Activated naive CD4-positive, alpha-beta T cell treated with anti-CD3 and anti-CD28 coated beads, Interleukin-2, amount 50 U/mL, for 16 hours (primary cell): Measurements from ENCODE around the gene B3GNT8.
A peak's percentile ranks its signal among the peaks of the same experiment; 100 is the strongest.
"Not testable (repeated sequence)": the region's sequence is repeated elsewhere in the genome, so short reads cannot be mapped to it uniquely, and the experiment has no call there.

Experiments
- DNase-seq: peaks from one replicate; pipeline ENCODE4 v3.0.0-alpha.2; 2020

Gene B3GNT8, protein sequence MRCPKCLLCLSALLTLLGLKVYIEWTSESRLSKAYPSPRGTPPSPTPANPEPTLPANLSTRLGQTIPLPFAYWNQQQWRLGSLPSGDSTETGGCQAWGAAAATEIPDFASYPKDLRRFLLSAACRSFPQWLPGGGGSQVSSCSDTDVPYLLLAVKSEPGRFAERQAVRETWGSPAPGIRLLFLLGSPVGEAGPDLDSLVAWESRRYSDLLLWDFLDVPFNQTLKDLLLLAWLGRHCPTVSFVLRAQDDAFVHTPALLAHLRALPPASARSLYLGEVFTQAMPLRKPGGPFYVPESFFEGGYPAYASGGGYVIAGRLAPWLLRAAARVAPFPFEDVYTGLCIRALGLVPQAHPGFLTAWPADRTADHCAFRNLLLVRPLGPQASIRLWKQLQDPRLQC

DNA sequence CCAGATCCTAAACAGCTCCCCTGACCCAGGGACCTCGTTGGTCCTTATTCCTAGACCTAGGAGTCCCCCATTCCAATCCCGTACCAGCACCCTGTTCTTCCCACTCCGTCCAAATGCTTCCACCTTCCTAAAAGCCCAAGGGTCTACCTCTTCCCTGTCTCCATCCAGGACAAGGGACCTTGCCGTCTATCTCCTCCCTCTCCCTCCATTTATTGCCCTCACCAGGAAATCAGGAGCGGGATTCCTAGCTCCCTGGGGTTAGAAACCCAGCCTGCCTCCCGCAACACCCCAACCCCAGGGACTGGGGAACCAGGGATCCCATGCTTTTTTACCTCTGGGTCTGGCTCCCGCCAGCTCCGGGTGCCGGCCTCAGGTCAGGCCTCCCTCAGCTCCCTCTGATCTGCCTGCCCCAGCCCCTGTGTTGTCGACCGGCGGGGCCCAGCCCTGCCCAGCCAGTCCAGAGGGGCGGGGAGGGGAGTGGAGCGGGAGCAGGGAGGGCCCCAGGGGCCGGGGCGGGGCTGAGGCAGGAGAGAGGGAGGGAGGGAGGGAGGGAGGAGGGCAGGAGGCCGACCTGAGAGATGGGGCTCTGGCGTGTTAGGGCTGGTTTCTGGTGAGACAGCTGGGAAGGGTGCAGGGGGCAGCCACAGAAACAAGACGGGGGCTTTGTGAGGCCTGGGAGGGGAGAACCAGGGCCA is at the start of gene B3GNT8:
B3GNT8 (minus strand) TSS at position 423 of the 695 bp plus-strand sequence. CDS start 596 bp downstream, outside the sequence.
- DNase-seq: peak; percentile 44

DNA sequence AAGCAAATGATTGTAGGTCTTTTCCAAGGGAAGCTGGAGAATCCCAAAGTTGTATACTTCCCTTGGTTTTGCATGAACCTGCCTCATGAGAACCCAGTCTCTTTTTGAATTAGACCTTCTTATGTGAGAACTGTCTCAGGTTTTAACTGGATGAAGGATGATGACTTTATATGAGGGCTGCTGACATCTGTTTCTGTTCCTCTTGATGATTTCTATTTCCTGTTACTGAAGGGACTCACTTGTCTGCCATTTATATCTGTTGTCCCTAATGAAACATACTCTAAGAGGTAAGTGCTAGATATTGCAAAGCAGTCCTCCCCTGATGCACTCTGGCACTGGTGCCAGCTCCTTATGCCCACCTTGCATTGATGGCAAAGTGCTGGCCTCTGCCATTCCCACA is 49.4 kb upstream of the B3GNT8 start:
- DNase-seq: no peak

DNA sequence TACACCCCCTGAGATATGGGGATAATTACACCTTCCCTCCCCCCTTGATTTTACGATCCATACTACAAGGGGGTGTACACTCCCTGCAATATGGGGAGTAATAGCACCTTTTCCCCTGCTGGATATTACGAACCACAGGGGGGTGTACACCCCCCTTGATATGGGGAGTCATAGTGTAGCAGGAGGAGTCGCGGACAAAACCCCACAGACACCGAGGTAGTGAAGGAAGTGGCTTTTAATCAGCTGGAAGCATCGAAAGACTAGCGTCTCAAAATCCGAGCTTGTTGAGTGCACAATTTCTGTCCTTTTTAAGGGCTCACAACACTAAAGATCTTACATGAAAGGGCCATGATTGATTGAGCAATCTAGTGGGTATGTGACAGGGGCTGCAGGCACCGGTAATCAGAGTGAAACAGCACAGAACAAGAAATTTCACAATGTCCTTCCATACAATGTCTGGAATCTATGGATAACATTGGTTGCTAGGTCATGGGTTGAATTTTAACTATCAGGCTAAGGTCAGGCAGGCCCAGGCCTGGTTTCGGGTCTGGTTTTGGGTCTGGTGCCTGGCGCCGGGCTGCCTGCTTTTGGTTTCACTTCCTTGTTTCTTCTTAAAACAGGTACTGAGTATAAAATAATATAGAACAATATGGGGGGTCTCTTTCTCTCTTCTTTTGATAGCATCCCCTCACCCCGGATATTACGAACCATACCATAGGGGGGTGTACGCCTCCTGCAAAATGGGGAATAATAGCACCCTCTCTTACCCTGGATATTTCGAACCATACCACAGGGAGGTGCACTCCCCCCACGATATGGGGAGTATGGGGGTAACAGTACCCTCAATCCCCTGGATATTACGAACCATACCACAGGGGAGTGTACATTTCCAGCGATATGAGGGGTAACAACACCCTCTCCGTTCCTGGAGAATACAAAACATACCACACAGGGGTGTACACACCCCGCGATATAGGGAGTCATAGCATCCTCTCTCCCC is 36.4 kb upstream of the B3GNT8 start:
- not testable (repeated sequence) for DNase-seq

DNA sequence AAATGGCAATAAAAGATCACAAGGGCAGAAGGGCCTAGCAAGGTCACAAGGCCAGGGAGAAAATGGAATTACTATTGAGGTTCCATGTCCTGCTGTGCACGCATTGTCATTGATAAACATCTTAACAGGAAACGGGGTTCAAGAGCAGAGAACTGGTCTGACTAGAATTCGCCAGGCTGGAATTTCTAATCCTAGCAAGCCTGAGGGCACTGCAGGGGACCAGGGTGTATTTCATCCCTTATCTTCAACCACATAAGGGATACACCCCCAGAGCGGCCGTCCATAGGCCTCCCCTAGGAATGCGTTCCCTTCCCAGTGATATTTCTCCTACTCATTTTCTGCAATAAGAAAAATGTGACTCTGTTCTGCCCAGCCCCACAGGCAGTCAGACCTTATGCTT is 35.3 kb upstream of the B3GNT8 start:
- no peak for DNase-seq

DNA sequence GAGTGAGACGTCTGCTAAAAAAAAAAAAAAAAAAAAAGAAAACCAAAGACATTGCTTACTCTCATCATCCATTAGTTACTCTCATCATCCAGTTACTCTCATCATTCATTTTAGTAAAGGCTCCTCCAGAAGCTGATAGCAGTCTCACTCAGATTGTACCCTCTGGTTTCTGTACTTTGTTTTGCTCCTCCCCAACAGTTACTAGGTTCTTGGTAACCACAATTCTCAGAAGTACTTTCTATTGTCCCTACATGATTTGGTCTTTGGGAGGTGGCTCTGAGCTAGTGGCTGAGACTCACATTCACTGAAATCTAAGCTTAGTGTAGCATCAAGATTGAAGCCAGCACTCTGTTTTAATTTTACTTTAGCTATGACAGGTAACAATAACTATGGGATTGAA is 30.1 kb upstream of the B3GNT8 start:
- no peak for DNase-seq

DNA sequence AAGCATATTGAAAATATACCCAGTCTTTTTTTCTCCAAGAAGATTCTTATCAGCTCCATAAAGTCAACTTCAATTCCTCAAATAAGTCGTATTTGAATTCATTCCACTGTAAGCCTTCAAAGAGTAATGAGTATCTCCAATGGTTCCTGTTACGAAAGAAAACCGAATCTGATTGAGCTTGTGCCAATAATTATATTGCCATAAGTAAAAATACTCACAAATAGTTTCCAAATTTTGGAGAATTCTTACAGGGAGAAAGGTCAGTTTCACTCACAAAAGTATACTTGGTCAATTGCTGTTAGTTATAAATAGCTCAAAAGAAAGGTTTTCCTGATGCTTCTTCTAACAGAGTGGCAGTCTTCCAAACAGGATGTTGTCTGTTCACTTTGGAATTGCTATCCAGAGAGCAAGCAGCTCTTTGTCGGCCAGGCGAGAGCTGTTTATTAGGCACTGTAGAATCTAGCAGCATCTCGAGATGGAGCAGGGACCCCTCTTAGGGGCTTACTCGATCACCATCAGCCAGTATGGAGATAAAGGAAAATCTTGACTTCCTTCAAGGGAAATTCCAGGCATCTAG is 29.3 kb upstream of the B3GNT8 start:
- DNase-seq: no peak

DNA sequence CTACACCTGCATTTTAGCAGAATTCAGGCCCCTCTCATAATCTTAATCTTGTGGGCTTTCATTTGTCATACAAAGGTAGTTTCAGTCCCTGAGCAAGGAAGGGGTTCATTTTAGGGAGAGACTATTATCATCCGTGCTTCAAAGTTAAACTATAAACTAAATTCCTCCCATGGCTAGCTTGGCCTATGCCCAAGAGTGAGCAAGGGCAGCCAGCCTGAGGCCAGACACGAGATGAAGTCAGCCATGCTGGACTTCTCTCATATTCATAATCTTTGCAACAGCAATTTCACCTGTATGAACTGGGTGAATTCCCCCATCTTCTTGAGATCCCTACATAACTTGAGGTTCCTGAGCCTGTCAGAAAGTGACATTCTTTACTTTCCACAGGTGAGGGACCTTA is 28.8 kb upstream of the B3GNT8 start:
- no peak for DNase-seq

DNA sequence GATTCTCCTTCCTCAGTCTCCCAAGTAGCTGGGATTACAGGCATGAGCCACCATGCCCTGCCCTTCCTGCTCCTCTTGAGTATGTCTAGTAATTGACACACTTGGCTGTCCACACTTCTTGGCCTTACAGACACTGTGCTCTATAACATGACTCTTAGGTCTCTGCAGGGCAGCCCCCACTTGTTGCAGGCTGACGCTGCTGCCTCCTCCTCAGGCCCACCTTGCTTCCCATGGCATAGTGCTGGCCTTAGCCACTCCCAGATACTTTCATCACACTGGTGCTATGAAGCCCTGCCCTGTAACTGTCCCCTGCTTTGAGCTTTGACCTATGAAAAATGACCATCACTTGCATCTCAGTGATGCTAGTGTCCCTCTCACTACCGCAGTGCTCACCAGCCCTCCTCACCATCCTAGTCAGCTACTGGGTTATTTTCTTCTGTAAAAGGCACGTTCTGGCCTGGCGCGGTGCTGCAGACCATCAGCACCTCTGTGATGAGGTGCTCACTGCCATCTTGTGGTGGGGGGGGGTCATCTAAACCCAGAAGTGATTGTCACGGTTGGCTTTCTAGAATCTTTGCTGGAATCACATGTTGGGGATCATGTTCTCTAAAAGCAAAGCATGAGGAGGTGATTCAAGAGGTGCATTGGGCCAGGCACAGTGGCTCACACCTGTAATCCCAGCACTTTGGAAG is 25.6 kb upstream of the B3GNT8 start:
- DNase-seq: no peak

DNA sequence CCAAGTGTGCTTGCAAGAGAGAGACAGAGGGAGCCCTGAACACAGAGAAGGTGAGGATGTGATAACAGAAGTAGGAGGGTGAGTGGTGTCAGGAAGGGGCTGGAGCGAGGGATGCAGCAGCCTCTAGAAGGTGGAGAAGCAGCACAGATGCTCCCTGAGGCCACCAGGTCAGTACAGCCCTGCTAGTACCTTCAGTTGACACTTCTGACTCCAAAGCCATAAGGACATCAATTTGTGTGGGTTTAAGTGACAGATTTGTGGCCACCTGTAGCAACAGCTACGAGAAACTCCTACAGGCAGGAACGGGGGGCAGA is 22.6 kb upstream of the B3GNT8 start:
- DNase-seq: no peak

DNA sequence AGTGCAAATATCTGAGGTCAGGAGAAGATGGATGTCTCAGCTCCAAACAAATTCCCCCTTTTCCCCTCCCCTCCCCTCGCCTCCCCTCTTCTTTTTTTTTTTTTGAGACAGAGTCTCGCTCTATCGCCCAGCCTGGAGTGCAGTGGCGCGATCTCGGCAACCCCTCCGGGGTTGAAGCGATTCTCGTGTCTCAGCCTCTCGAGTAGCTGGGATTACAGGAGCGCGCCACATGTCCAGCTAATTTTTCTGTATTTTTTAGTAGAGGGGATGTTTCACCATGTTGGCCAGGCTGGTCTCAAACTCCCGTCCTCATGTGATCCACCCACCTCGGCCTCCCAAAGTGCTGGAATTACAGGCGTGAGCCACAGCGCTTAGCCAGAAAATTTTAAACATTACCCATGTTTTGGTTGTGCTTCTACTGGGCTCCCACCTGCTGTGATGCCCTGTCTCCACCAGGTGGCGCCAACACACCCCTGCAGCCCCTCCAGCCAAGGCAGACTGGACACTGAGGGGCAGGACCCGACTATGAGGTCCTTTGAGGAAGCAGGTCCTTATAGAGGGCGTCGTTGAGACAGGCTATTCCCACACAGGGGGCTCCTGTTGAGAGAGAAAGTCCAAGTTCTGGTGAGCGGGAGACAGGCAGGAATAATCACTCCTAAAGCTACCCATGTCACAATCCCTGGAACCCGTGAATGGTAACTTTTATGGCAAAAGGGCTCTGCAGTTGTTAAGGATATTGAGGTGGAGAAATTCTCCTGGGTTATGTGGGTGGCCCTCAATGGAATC is 22.1 kb upstream of the B3GNT8 start:
- DNase-seq: peak; percentile 69

DNA sequence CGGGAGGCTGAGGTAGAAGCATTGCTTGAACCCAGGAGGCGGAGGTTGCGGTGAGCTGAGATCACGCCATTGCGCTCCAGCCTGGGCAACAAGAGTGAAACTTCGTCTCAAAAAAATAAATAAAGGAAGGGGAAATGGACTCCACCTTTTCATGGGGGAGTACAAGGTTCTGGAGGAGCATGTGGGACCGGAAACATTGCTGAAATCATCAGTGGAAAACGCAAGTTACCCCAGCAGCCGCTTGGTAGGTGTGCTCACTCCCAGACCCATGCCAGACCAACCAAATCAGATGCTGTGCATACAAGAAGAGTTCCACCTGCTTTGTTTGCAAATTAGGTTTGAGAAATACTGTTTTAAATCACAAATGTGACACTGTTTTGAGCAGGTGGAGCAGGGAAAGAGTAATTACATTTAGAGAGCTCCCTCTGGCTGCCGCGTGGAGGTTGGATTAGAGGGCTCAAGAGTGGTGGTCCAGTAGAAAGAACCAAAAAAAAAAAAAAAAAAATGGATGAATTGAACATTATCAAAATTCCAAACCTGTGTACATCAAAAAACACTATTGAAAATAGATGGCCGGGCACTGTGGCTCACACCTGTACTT is 20.7 kb upstream of the B3GNT8 start:
- no peak for DNase-seq

DNA sequence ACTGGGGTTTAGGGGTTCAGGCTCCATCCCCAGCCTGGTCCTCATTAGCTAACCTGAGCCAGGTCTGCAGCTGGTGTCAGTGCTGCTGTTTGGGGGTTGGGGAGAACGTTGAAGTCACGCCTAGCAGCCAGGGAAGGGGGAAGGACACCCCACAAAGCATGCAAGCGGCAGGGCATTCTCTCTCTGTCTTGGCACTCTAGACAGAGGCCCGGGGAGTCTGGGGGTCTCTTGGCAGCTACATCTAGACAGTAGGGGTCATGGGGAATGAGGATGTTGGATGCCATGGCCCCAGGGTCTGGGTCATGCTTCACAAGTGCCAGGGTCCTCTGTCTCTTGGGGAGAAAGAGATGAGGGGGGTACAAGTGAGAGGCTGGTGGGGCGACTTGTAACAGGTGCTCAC is 18.4 kb upstream of the B3GNT8 start:
- DNase-seq: no peak

DNA sequence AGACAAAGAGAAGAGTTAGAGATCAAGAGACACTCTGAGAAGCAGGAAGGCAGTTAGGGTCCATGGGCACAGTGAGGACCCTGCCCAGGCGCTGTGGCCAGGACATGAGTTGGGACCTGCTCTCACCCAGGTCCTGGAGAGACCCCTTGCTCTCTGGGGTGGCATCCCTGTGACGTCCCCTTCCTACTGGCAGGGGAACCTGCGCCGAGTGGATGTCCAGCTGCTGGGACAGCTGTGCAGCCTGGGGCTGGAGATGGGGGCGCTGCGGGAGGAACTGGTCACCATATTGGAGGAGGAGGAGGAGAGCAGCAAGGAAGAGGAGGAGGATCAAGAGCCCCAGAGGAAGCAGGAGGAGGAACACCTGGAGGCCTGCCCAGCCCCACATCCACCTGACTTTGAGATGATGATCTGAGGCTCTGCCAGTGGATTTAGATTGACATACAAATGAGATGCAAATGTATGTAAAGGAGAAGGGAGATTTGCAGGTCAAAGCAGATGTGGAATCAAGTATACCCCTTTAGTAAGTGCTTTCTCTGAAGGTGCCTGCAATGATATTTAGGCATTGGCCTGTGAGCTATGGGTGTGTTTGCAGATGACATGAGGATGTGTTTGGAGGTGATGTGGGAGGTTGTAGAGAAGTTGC is 16.8 kb upstream of the B3GNT8 start:
- DNase-seq: no peak

DNA sequence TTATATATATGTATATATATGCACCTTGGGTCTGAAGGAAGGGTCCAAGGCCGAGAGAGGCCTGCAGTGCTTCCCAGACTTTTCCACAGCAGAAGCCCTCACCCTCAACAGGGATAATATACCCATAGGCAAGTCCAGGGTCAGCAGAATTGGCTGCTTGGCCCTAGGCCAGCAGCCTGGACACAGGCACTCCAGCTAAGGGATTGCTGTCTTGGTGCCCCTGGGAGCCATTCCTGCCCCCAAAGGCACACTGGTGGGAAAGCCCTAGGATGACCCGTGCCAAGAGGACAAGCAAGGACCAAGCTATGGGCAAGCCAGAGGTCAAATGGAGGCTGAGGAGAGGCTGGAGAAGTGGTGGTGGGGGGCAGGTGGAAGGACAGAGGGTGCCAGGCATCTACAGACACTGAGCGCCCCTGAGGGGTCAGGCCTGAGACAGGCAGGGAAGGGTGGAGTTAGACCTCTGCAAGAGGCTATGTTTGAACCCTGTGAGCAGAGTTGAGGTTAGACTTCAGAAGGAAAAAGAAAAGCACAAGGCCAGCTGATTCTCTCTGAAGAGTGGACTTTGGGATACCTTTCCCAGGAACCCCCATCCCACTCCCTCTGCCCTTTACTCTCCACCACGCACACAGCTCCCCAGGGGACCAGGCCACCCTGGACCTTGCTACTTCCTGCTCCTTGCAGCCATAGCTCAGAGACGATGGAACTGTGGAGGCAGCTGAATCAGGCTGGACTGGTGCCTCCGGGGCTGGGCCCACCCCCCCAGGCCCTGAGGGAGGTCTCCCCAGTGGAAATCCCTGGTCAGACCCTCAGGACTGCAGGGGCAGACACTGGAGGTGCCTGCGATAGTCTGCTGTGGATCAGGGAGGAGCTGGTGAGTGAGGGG is 15.5 kb upstream of the B3GNT8 start, which contains the start of gene ERICH4:
ERICH4 (plus strand) TSS at position 684 of the 883 bp plus-strand sequence; CDS start at position 698, 14 bp downstream.
- DNase-seq: no peak

DNA sequence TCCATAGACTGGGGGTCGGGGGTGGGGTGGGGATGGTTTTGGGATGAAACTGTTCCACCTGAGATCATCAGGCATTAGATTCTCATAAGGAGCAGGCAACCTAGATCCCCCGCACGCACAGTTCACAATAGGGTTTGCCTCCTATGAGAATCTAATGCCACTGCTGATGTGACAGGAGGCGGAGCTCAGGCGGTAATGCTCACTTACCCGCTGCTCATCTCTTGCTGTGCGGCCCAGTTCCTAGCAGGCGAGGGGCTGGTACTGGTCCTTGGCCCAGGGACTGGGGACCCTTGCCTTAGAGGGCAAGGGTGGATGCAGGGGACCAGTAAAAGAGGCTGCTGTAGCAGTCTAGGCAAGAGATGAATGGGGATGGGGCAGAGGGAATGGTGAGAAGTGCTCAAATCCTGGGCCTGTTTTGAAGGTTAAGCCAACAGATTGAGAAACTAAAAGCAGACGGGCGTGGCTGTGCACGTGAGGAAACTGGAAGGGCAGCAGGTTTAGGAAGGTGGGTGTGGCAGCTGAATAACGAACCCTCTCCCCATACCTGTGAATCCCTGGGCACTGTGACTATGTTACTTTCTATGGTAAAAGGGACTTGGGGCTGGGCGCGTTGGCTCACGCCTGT is 14.3 kb upstream of the B3GNT8 start:
- no peak for DNase-seq

DNA sequence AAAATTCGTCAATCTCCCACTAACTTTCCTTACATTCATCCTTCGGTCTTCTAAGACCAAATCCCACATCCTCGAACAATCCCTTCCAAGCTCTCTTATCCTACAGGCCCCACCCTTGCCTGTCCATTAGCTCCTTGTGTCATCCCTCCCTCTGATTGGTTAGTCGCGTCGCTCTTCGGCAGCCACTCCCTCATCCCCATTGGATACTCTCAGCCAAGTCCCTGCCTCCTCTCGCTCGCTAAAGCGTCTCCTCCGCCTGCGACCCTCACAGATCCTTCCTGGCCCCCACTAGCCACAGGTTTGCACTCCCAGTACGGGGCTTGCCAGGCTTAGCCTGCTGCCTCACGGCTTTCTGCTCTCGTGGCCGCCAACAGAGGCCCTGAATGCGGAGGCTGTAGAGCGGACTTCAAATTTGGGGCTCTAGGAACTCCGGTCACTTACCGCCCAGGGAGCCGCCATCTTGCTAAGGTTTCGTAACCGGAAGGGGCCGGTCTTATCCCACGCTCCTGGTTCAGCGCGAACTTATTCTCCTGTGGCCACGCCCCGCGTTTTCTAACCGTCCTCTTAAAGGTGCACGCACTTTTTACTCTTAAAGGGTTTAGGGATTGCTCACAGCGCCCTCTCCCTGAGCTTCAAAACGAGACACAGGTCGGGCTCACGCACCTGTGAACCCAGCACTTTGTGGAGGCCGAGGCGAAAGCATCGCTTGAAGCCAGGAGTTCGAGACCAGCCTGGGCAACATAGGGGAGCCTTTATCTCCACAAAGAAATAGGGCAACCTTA is 12.5 kb upstream of the B3GNT8 start, which contains the start of gene DMAC2:
DMAC2 (minus strand) TSS at position 472 of the 782 bp plus-strand sequence; CDS start at position 459, 13 bp downstream.
- peak; percentile 97 for DNase-seq

DNA sequence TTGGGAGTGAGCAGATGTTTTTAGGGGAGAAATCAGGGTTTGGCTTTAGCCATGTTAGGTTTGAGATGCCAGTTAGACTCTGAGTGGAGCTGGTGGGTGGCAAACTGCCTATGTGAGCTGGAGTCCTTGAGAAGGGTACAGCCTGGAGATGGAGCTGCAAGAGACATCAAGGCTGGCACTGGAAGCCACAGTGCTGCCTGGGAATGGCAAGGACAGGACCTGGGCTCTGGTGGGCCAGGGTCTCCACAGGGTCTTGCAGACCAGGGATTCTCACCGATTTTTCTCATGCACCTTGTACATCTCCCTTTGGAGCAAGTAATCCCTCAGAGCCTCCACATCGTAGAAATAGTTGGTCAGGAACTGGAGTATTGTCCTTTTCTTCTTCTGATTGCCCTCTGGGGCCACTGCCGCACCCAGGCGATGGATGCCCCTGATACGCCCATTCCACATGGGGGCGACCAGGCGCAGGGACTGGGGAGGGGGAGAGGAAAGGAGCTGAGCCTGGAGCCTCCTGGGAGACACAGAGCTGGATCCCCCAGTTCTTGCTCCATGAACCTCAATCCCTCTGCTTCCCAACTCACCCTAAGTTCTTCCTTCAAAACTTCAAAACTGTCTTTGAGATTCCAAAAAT is 10.9 kb upstream of the B3GNT8 start:
- no peak for DNase-seq

DNA sequence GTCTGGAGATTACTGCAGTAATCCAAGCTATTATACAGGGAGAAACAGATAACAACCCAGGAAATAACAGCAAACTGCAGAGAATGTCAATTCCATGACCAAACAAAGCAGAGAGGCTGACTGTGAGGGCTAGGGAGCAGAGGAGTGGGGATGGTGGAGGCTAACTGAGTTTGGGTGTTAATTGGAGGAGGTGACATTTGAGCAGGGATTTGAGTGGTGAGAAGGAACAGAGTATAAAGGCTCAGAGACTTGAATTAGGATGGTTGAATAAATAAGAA is 9.4 kb upstream of the B3GNT8 start:
- DNase-seq: no peak
